Astrocyte of the spinal cord (primary cell): ENCODE data around the gene NTN5.
A peak's percentile ranks its signal among the peaks of the same experiment; 100 is the strongest.

Experiments
- DNase-seq: peaks from one replicate; pipeline ENCODE4 v3.0.0; 2011; ENCODE audit warnings: low read depth, low spot score
- H3K4me3 ChIP-seq: 2 replicates; pipeline ENCODE4 v1.5.1; 2011; ENCODE audit warnings: low read depth, mild to moderate bottlenecking, low read length, moderate library complexity
- in situ Hi-C: cut with HindIII; loops from 2 replicates; pipeline ENCODE4 v1.10.0; 2017; ENCODE audit warnings: low sequenced_read_pairs
- TF ChIP-seq, protein P1 (sequence below): IDR thresholded peaks from 2 replicates; pipeline ENCODE4 v1.5.1; 2012; ENCODE audit warnings: low read depth, mild to moderate bottlenecking, low read length, inconsistent platforms

NTN5 gene

DNA sequence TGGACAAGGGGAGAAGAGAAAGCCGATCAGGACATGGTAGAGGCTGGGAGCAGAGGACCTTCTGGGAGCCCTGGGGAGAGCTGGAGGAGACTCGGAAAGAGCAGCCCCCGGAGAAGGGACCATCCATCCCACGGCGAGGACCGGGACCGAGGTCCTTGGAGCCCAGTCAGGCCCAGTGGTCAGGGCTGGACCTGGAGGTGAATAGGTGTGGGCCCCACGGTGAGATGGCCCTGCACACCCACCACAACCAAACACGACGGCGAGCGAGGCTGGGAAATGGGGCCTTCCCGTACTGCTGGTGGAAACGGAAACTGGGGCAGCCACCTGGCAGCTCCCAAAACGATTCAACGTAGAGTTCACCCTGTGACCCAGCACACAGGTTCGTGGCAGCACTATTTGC lies 3.7 kb upstream of the NTN5 start:
- DNase-seq, result no peak
- no peak overlapping the region for H3K4me3 ChIP-seq
- TF ChIP-seq, protein P1, sequence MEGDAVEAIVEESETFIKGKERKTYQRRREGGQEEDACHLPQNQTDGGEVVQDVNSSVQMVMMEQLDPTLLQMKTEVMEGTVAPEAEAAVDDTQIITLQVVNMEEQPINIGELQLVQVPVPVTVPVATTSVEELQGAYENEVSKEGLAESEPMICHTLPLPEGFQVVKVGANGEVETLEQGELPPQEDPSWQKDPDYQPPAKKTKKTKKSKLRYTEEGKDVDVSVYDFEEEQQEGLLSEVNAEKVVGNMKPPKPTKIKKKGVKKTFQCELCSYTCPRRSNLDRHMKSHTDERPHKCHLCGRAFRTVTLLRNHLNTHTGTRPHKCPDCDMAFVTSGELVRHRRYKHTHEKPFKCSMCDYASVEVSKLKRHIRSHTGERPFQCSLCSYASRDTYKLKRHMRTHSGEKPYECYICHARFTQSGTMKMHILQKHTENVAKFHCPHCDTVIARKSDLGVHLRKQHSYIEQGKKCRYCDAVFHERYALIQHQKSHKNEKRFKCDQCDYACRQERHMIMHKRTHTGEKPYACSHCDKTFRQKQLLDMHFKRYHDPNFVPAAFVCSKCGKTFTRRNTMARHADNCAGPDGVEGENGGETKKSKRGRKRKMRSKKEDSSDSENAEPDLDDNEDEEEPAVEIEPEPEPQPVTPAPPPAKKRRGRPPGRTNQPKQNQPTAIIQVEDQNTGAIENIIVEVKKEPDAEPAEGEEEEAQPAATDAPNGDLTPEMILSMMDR, result no peak
- in situ Hi-C loops, result no loop called here

DNA sequence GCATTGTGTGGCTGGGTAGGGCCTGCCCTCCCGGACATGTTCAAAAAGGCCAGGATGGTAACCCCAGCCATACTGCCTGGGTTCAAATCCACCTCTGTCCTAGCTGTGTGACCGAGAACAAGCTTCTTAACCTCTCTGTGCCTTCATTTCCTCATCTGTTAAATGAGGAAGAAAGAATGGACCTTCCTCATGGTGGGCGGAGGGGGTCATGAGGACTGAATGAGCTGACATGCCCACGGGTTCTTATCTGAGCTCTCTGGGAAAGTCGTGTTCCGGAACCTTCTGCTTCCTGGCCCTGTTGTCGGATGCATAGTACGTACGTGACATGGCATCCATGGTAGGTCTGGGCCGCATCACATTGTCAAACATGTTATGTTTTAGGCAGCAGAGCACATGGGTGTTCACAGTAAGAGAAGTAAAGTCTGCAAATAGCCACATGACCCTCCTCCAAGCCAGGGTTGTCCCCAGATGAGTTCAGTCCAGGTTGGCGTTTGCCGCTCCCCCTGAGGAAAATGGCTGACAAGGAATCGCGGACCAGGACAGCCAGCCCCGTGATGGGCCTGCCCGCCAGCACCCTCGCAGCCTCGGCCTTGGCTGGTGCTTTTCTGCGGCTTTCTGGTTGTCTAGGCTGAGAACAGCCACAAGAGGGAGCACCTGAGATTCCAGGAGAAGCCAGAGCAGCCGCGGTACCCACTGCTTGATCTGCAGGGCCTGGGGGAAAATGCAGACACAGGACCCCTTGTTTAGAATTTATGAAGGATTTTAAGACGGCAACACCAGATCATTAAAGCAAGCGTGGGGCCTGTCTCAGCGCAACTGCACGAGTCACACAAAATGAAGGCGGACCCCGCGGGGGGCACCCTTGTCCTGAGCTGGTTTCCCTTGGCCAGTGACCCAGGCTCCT lies 2.4 kb upstream of the NTN5 start:
- H3K4me3 ChIP-seq, result no peak overlapping the region
- in situ Hi-C loops, result no loop called here
- TF ChIP-seq, protein P1, result peak; percentile 94
- peak; percentile 76 for DNase-seq

DNA sequence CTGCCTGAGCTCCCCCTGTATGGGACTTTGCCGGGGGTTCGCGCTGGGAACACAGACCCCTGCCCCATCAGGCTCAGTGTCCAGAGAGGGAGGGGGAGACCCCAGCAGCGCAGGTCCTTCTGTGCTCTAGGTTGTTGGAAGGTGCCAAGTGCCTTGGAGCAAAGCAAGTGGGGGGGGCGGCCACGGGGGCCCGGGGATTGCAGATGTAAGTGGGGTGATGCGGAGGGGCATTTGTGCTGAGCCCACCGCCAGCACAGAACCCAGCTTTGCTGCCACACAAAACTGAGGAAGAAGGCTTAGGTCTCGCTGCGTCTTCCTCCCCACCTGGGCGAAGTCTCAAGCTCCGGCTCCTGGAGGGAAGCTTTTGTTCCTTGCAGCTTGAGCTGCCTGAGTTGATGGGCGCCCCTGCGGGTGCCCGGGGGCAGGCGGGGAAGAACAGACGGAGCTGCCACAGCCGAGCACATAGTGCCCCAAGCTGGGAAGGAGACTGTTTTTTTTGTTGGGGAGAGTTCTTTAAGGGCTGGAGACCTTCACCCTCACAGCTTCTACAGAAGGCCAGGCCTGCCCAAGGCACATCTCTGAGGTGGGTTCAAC lies 1.5 kb upstream of the NTN5 start:
- no peak overlapping the region for H3K4me3 ChIP-seq
- no peak for DNase-seq
- TF ChIP-seq, protein P1, result no peak
- in situ Hi-C loops, result no loop called here

DNA sequence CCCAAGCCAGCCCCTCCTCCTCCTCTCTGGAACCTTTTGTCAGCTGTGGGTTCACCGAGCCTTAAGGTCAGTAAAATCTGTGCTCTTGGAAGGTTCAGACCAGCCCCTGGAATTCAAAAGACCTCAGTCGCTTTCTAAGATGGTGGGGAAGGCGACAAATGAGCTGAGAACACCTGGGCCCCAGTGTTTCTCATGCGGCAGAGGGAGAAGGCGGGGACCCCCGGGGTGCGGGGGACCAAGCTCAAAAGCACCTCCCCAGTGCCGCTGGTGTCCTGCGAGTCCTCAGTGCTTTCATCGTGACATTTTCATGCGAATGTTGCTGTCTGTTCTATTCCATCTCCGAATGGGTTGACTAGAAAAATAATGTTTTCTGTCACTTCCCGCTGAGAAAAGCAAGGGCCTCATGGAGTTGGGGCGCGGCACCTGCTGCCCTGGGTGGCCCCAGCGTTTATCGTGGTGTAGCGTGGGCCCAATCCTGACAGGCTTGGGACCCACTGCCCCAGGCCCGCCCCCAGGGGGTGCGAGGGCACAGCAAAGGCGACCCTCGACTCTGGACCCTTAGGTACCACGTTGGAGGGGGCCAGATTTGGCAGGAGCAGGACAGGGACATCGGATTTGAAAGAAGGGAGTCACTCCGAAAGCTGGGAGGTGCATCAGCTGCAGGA lies 751 bp upstream of the NTN5 start:
- in situ Hi-C loops, result no loop called here
- DNase-seq, result no peak
- H3K4me3 ChIP-seq, result no peak overlapping the region
- TF ChIP-seq, protein P1, result no peak

DNA sequence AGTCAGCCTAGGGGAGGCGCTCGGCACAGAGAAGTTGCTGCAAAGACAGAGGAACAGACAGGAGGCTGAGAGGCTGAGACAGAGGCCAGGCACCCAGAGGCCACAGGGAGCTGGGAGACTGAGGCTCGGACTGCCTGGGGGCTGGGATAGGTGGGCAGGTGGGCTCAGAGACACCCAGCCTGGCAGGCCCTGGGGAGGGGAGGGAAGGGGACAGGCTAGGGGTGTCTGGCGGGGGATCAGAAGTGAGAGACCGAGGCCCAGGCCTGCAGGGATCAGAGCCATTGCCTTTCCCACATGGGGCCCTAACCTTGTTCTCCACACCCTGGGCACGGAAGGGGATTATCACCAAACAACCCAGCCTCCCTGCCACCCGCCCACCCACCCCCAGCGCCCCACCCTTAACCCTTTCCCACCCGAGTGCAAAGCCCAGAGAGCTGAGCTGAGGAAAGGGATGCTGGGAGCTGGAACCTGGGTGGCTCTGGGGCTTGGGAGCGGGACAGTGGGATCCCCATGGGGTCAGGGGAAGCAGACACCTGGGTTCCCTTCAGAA lies 1.3 kb downstream of the NTN5 start:
- TF ChIP-seq, protein P1, result no peak
- DNase-seq, result no peak
- in situ Hi-C loops, result no loop called here
- no peak overlapping the region for H3K4me3 ChIP-seq

DNA sequence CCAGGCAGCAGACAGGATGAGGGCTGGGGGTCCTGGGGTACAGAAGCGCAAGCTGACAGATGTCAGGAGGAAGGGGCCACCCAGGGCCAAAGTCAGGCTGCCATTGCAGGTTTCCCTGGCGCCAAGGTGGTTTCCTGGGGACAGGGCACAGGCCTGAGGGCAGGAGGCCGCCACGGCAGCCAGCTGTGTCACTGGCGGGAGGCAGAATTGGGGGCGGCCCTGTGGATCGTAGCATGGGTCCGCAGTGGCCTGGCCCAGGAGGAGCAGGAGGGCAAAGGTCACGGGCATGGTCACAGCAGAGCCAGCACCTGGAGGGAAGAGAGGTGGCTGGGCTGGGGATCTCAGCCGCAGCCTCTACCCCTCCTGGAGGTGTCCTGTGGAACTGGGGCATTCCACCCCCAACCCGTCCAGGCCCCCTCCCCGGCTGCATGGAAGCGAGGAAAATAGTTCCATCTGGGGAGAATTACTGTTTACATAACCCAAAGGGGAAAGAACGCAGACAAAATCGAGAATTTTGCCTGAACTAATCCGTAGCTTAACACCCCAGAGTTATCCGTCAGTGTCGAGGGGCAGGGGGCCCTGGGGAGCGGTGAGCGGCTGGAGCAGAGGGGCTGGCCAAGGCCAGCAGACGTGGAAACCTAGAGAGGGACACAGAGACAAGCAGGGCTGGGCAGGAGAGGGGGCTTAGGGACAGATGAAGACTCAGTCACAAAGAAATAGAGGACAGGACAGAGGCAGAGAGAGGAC lies 1.9 kb downstream of the NTN5 start:
- no peak for DNase-seq
- in situ Hi-C loops, result no loop called here
- H3K4me3 ChIP-seq, result no peak overlapping the region
- TF ChIP-seq, protein P1, result no peak
